Hepatocyte (in vitro differentiated cells): ENCODE measurements around the gene OPCML.

Experiments
- EZH2 ChIP-seq: fragments of 200-600 bp; sonication (generic); IDR thresholded peaks from 2 replicates; pipeline ENCODE4 v1.6.1; 2016; ENCODE audit warnings: antibody characterized with exemption, mild to moderate bottlenecking, borderline replicate concordance
- EZH2phosphoT487 ChIP-seq: fragments of 200-600 bp; sonication (generic); IDR thresholded peaks from one replicate; pipeline ENCODE4 v1.6.1; 2018; ENCODE audit warnings: antibody characterized with exemption, mild to moderate bottlenecking, low read depth, moderate library complexity; ENCODE audit not compliant: unreplicated experiment, severe bottlenecking

- TF ChIP-seq EZH2phosphoT487 (no peak), EZH2 (no peak)
Measured at GRCh38 chr11:132670921-132671675, 861.2 kb downstream of the OPCML start.
